SKM-1 (cell line): ENCODE data around the gene HSD3B7.

Source experiments
- DNase-seq: peaks from one replicate; lab custom pipeline; 2025; ENCODE audit not compliant: unreplicated experiment; lab: John Stamatoyannopoulos, UW

The HSD3B7 gene

GRCh38 chr16:30982548-30983288 lies 2.3 kb upstream of the HSD3B7 start:
- no peak for DNase-seq

DNA sequence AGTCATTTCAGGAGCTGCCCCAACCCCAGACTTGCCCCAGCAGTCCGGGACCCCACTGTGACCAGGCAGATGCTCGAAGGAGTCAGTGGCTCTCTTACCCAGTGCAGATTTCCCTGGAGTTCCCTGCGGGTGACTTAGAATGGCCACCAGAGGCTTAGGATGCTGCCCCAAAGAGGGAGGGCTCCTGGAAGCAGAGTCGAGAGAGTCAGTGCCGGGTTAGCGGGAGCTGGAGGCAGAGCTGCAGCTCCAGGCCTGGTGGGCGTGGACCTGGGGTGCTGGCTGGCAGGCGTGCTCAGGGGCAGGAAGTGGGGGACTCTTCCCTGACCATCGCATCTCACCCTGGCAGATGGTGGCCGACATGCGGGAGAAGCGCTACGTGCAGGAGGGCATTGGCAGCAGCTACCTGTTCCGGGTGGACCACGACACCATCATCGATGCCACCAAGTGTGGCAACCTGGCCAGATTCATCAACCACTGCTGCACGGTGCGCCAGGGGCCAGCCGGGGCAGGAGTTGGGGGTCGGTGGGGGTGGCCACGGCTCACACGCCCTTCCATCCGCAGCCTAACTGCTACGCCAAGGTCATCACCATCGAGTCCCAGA lies 1.6 kb upstream of the HSD3B7 start:
- no peak for DNase-seq

GRCh38 chr16:30983898-30984610 lies 953 bp upstream of the HSD3B7 start:
- no peak for DNase-seq

DNA sequence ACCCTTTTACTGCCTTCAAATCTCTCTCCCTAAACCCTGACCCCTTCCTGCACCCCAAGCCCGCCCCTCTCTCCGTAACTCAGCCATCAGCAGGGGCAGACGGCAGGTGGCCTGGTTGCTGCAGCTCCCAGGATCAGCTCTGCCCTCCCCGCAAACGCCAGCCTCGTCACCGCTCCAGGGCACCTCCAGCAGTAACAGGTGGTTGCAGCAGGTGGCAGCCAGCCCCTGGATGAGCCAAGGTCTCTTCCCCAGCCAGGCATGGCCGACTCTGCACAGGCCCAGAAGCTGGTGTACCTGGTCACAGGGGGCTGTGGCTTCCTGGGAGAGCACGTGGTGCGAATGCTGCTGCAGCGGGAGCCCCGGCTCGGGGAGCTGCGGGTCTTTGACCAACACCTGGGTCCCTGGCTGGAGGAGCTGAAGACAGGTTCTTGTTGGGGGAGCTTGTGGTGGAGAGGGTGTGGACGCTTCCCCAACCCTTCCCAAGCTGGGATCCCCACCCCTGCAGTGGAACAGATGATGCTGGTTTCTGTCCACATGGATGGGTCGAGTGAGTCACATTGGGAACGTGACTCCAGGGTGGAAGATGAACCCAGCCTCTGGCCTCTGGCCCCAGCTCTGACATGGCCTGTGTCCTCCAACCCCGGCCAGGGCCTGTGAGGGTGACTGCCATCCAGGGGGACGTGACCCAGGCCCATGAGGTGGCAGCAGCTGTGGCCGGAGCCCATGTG lies 558 bp downstream of the HSD3B7 start:
- no peak for DNase-seq

GRCh38 chr16:30986129-30986991 lies 1.4 kb downstream of the HSD3B7 start:
- no peak for DNase-seq

DNA sequence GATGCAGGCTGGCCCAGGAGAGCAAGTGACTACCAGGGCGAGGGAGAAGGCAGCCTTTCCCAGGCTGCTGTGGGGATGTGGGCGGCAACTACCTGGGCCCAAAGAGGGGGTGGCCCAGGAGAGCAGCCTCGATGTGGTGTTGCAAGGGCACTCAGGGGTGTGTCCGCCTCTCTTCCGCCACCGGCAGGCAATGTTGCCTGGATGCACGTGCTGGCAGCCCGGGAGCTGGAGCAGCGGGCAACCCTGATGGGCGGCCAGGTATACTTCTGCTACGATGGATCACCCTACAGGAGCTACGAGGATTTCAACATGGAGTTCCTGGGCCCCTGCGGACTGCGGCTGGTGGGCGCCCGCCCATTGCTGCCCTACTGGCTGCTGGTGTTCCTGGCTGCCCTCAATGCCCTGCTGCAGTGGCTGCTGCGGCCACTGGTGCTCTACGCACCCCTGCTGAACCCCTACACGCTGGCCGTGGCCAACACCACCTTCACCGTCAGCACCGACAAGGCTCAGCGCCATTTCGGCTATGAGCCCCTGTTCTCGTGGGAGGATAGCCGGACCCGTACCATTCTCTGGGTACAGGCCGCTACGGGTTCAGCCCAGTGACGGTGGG lies 2.7 kb downstream of the HSD3B7 start:
- no peak for DNase-seq

DNA sequence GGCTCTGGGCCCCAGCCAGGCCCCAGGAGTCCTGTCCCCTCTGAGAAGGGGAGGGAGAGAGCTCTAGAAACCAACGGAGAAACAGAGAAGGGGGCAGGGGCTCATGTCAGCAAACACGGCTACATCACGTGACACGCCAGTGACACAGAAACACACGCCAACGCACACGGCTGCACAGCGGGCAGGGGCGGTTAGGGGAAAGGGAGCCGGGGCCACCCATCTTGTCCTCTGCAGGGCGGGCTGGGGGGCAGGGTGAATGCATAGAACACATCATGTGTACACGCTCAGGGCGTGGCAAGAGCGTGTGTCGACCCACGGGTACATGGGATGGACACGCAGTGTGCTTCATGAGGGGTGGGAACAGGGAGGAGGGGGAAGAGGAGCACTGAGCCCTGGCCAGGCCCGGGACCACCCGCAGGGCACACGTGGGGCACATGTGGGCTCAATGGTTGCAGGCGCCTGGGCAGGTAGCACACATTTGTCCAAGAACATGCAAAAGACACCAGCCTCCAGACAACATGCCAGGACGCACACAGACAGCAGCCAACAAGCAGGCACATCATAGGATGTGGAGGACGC lies 4.6 kb downstream of the HSD3B7 start:
- no peak for DNase-seq

DNA sequence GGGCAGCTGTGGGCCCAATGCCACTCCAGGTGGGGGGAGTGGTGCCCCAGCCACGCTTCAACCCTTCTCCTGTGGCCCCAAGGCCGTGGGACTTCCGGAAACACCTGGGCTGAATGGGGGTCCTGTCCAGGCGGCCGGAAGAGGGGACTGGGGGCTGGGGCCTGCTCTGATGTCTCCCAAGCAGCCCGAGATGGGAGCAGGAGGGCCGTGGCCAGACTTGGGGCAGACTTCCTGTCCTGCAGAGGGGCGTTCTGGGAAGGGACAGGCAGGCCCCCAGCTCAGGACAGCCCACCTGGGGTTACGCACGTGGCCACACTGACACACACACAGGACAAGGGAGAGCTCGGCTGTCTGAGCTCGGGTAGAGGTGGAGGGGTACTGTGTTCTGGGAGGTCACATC lies 5.1 kb downstream of the HSD3B7 start:
- no peak for DNase-seq

- DNase-seq = no peak
Measured at GRCh38 chr16:30991052-30991451, 6.0 kb downstream of the HSD3B7 start.

GRCh38 chr16:30992276-30992780 lies 7.3 kb downstream of the HSD3B7 start:
- no peak for DNase-seq

- peak; percentile 53 for DNase-seq
Measured at GRCh38 chr16:30992931-30993816, 8.2 kb downstream of the HSD3B7 start.

- no peak for DNase-seq
Measured at GRCh38 chr16:30995927-30996323, 10.9 kb downstream of the HSD3B7 start.

- no peak for DNase-seq
Measured at GRCh38 chr16:30996324-30996984, 11.4 kb downstream of the HSD3B7 start.

- DNase-seq = peak; percentile 44
Measured at GRCh38 chr16:30996985-30997724, 12.1 kb downstream of the HSD3B7 start.

DNA sequence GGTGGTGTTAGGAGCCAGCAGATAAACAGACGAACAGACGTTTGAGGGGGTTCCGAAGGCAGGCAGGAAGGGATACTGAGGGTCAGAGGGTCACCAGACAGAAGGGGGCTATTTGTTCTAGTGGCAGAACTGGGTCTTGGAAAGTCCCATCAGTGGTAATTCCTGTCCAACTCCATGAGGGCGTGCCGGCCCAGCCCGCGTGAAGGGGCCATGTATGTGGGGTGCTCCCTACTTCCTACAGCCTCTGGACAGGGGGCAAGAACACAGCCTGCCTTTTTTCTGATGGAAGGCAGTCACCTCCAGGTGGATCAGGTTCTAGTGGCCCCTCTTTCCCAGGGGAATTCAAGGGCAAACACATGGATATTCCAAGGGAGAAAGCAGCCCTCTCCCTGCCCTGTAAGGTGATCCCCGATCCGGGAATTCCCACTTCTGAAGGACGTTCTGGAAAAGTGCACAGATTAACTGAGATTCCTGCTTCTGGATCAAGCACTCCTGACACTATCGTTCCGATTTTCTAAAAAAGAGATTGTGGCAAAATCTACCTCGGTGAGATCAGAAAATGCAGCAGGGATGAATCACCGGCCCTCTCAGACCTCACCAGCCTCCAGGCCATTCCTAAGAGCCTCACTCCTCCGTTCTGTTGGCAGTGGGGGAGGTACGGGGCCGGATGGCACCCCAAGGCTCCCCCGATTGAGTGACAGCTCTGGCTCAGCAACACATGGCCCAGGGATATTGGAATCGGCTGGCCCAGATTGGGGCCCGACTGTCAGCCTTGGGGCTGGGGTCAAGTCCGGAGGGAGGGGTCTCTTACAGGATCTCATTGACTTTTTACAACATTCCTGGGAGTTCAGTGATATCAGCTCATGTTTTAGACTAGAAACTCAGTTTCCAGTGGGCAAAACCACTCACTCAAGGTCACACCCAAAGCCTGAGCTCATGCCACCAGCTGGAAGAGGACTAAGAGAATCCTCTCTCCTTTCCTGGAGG lies 13.0 kb downstream of the HSD3B7 start:
- no peak for DNase-seq
